ENCODE results near the gene PFKL.

Gene PFKL

GRCh38 chr21:44295163-44295573, 4.7 kb upstream of the PFKL start:
- no peak for DNase-seq

- no peak for DNase-seq
Observed at GRCh38 chr21:44295646-44296045, 4.2 kb upstream of the PFKL start.

- no peak for DNase-seq
Observed at GRCh38 chr21:44296103-44296519, 3.7 kb upstream of the PFKL start.

- DNase-seq: no peak
Observed at GRCh38 chr21:44296916-44297315, 2.9 kb upstream of the PFKL start.

GRCh38 chr21:44297525-44298290, 2.1 kb upstream of the PFKL start:
- peak; percentile 93 for DNase-seq

- DNase-seq: no peak
Observed at GRCh38 chr21:44298301-44298700, 1.6 kb upstream of the PFKL start.

GRCh38 chr21:44299085-44299457, 782 bp upstream of the PFKL start:
- DNase-seq: no peak

- DNase-seq: peak; percentile 76
Observed at GRCh38 chr21:44300262-44300959, 558 bp downstream of the PFKL start.

- no peak for DNase-seq
Observed at GRCh38 chr21:44301141-44301540, 1.3 kb downstream of the PFKL start.

- DNase-seq: no peak
Observed at GRCh38 chr21:44301961-44302406, 2.1 kb downstream of the PFKL start.

- DNase-seq: peak; percentile 75
Observed at GRCh38 chr21:44302573-44303401, 2.9 kb downstream of the PFKL start.

GRCh38 chr21:44303490-44303981, 3.7 kb downstream of the PFKL start:
- no peak for DNase-seq

- no peak for DNase-seq
Observed at GRCh38 chr21:44304011-44304616, 4.3 kb downstream of the PFKL start.

GRCh38 chr21:44304877-44305293, 5.0 kb downstream of the PFKL start:
- peak; percentile 77 for DNase-seq

- DNase-seq: no peak
Observed at GRCh38 chr21:44305691-44306090, 5.8 kb downstream of the PFKL start.

GRCh38 chr21:44306936-44307704, 7.3 kb downstream of the PFKL start:
- no peak for DNase-seq

GRCh38 chr21:44310628-44311507, 11.0 kb downstream of the PFKL start:
- no peak for DNase-seq

GRCh38 chr21:44312089-44312488, 12.2 kb downstream of the PFKL start:
- DNase-seq: no peak

GRCh38 chr21:44312716-44313115, 12.9 kb downstream of the PFKL start:
- DNase-seq: no peak

GRCh38 chr21:44313451-44313850, 13.6 kb downstream of the PFKL start:
- no peak for DNase-seq

- no peak for DNase-seq
Observed at GRCh38 chr21:44314128-44314527, 14.3 kb downstream of the PFKL start.
